GM23338 (cell line): ENCODE measurements around the gene PSMG4. TPM values are rescaled to one million over a fixed set of nuclear protein-coding genes. Genes with fewer than 3 reads are reported as not detected.

ENCODE experiments used
- ATAC-seq: fragments of 200-7000 bp; cut with Tn5 transposase; 3 replicates; pipeline ENCODE4 v1.9.1; 2020
- DNase-seq: peaks from one replicate; pipeline ENCODE4 v3.0.0-alpha.2; 2015; ENCODE audit warnings: low spot score
- H2AFZ ChIP-seq: fragments of 200-600 bp; sonication (generic); 2 replicates; pipeline ENCODE4 v1.8.0; 2016; ENCODE audit warnings: antibody characterized with exemption, mild to moderate bottlenecking, moderate library complexity
- H3F3A ChIP-seq: fragments of 200-600 bp; sonication (generic); replicated peaks from 2 replicates; pipeline ENCODE4 v1.8.0; 2017; ENCODE audit warnings: antibody characterized with exemption, mixed run types, low read depth
- H3K27ac ChIP-seq: fragments of 200-600 bp; sonication (generic); 2 replicates; pipeline ENCODE4 v1.6.1; 2016; ENCODE audit warnings: low read depth
- H3K27me3 ChIP-seq: fragments of 200-600 bp; sonication (generic); 2 replicates; pipeline ENCODE4 v1.8.0; 2016; ENCODE audit warnings: mild to moderate bottlenecking, mixed run types, moderate library complexity; ENCODE audit not compliant: insufficient read depth
- H3K36me3 ChIP-seq: fragments of 200-600 bp; sonication (generic); 2 replicates; pipeline ENCODE4 v1.8.0; 2016; ENCODE audit warnings: mild to moderate bottlenecking; ENCODE audit not compliant: insufficient read depth
- H3K4me1 ChIP-seq: fragments of 200-600 bp; sonication (generic); 2 replicates; pipeline ENCODE4 v1.8.0; 2016; ENCODE audit warnings: mild to moderate bottlenecking, moderate library complexity; ENCODE audit not compliant: insufficient read depth
- H3K4me2 ChIP-seq: fragments of 200-600 bp; sonication (generic); 2 replicates; pipeline ENCODE4 v1.7.1; 2017; ENCODE audit warnings: mixed run types
- H3K4me3 ChIP-seq: fragments of 200-600 bp; sonication (generic); 2 replicates; pipeline ENCODE4 v1.6.1; 2016; ENCODE audit warnings: mixed run types
- H3K79me2 ChIP-seq: fragments of 200-600 bp; sonication (generic); replicated peaks from 2 replicates; pipeline ENCODE4 v1.8.0; 2017; ENCODE audit warnings: mild to moderate bottlenecking; ENCODE audit not compliant: insufficient read depth
- H3K9me2 ChIP-seq: fragments of 200-600 bp; sonication (generic); 2 replicates; pipeline ENCODE4 v1.8.0; 2017; ENCODE audit not compliant: insufficient read depth
- H4K20me1 ChIP-seq: fragments of 200-600 bp; sonication (generic); replicated peaks from 2 replicates; pipeline ENCODE4 v1.8.0; 2017; ENCODE audit warnings: mild to moderate bottlenecking; ENCODE audit not compliant: insufficient read depth
- H3K27ac Mint-ChIP-seq: 2 replicates; pipeline ENCODE4 v1.8.0; 2020; ENCODE audit warnings: inconsistent platforms, mild to moderate bottlenecking, moderate library complexity, mixed read lengths
- H3K27me3 Mint-ChIP-seq: 3 replicates; pipeline ENCODE4 v1.8.0; 2022; ENCODE audit warnings: low read depth, mild to moderate bottlenecking, moderate library complexity, mixed read lengths, inconsistent platforms; ENCODE audit not compliant: insufficient read depth, poor library complexity
- H3K36me3 Mint-ChIP-seq: 3 replicates; pipeline ENCODE4 v1.8.0; 2021; ENCODE audit warnings: low read depth, mild to moderate bottlenecking, inconsistent platforms, moderate library complexity, mixed read lengths
- H3K4me1 Mint-ChIP-seq: 3 replicates; pipeline ENCODE4 v1.8.0; 2020; ENCODE audit warnings: mild to moderate bottlenecking, inconsistent platforms, mixed read lengths
- H3K4me3 Mint-ChIP-seq: 3 replicates; pipeline ENCODE4 v1.8.0; 2021; ENCODE audit warnings: moderate library complexity, mild to moderate bottlenecking, inconsistent platforms, mixed read lengths
- H3K9me3 Mint-ChIP-seq: 3 replicates; pipeline ENCODE4 v1.8.0; 2020; ENCODE audit warnings: moderate library complexity, mild to moderate bottlenecking, inconsistent platforms, mixed read lengths
- CREB1 ChIP-seq: fragments of 250-450 bp; sonication (Bioruptor Pico); IDR thresholded peaks from 2 replicates; pipeline ENCODE4 v1.5.0; 2020; ENCODE audit warnings: low read depth, mild to moderate bottlenecking, moderate library complexity
- CTCF ChIP-seq, 2 experiments: fragments of 200-600 bp in 1 of 2; sonication (generic) in 1 of 2; conservative IDR thresholded peaks; 2 replicates each; pipeline versions ENCODE4 v1.5.1 to v1.6.1; 2016 to 2017; ENCODE audit warnings: antibody characterized with exemption in 2 of 2, low read depth in 2 of 2, mild to moderate bottlenecking in 2 of 2, moderate library complexity in 1 of 2
- EZH2 ChIP-seq: fragments of 200-600 bp; sonication (generic); IDR thresholded peaks from one replicate; pipeline ENCODE4 v1.8.0; 2017; ENCODE audit warnings: antibody characterized with exemption, mild to moderate bottlenecking, low read depth; ENCODE audit not compliant: unreplicated experiment
- EZH2phosphoT487 ChIP-seq: fragments of 200-600 bp; sonication (generic); IDR thresholded peaks from one replicate; pipeline ENCODE4 v1.8.1; 2018; ENCODE audit warnings: antibody characterized with exemption; ENCODE audit not compliant: unreplicated experiment
- JUNB ChIP-seq: IDR thresholded peaks from one replicate; pipeline ENCODE4 v1.6.1; 2016; ENCODE audit warnings: antibody characterized with exemption; ENCODE audit not compliant: unreplicated experiment
- NANOG ChIP-seq: IDR thresholded peaks from 2 replicates; pipeline ENCODE4 v1.6.1; 2016; ENCODE audit warnings: antibody characterized with exemption, borderline replicate concordance
- POLR2AphosphoS5 ChIP-seq: IDR thresholded peaks from 2 replicates; pipeline ENCODE4 v1.6.1; 2016; ENCODE audit warnings: antibody characterized with exemption, low read depth
- REST ChIP-seq: IDR thresholded peaks from one replicate; pipeline ENCODE4 v1.6.1; 2018; ENCODE audit warnings: antibody characterized with exemption; ENCODE audit not compliant: unreplicated experiment
- STAT1 ChIP-seq: IDR thresholded peaks from one replicate; pipeline ENCODE4 v1.6.1; 2016; ENCODE audit warnings: antibody characterized with exemption; ENCODE audit not compliant: unreplicated experiment
- ZNF114 ChIP-seq: fragments of 250-450 bp; sonication (Bioruptor Pico); IDR thresholded peaks from 2 replicates; pipeline ENCODE4 v1.5.0; 2020; ENCODE audit warnings: mild to moderate bottlenecking, moderate library complexity
- ZNF331 ChIP-seq: fragments of 250-450 bp; sonication (Bioruptor Pico); IDR thresholded peaks from 2 replicates; pipeline ENCODE4 v1.5.0; 2020; ENCODE audit warnings: low read depth, mild to moderate bottlenecking, moderate library complexity
- ZNF462 ChIP-seq: fragments of 250-450 bp; sonication (Bioruptor Pico); IDR thresholded peaks from 2 replicates; pipeline ENCODE4 v1.5.0; 2020; ENCODE audit warnings: mild to moderate bottlenecking, moderate library complexity
- polyA plus RNA-seq: library from polyadenylated mRNA; unstranded; fragments of >200 nt; fragmentation: Nextera tagmentation; extraction: Ambion mirVana; gene quantifications from 2 replicates; pipeline ENCODE4 v1.2.1, GENCODE V29; 2016
- total RNA-seq: library from RNA; depleted of rRNA; stranded (reverse); fragments of >200 nt; shearing (Covaris generic); gene quantifications from 2 replicates; pipeline ENCODE4 v1.2.3, GENCODE V29; 2014

The PSMG4 gene
- total and polyA plus RNA-seq, 2 experiments from 2014 or later, result 37.2 to 168 TPM

- TF ChIP-seq REST (no peak), STAT1 (no peak), CREB1 (no peak)
Observed at GRCh38 chr6:3270258-3270657, 11.5 kb downstream of the PSMG4 start (continued).

GRCh38 chr6:3271756-3272155 is 13.0 kb downstream of the PSMG4 start:
- H3K4me1 Mint-ChIP-seq, result peaks cover 13% of the 10 kb centered on the region
- ATAC-seq (no peak), DNase-seq (no peak)
- no peaks in the 10 kb centered on the region for H3K9me2 ChIP-seq
- no peaks in the 10 kb centered on the region for H3K27me3 ChIP-seq
- H3K9me3 Mint-ChIP-seq, result no peaks in the 10 kb centered on the region; the same call in 2 of the 3 replicates
- H3K27ac ChIP-seq, result 0 out of 2 replicates have a peak overlapping the region, but pooled peaks have one; percentile 66
- H3F3A ChIP-seq, result 0 out of 2 replicates have a peak, but pooled peaks cover 12% of the 10 kb centered on the region
- peaks cover 18% of the 10 kb centered on the region for H3K27me3 Mint-ChIP-seq
- no peak overlapping the region for H2AFZ ChIP-seq
- H3K4me3 ChIP-seq, result no peak overlapping the region
- H3K79me2 ChIP-seq, result peaks cover 21% of the 10 kb centered on the region; the same call in 1 of the 2 replicates
- no peak overlapping the region for H3K4me2 ChIP-seq
- H3K4me3 Mint-ChIP-seq, result no peak overlapping the region
- H3K27ac Mint-ChIP-seq, result peak overlapping the region; percentile 57; the same call in 1 of the 2 replicates
- H4K20me1 ChIP-seq, result peaks cover 29% of the 10 kb centered on the region
- peaks cover 18% of the 10 kb centered on the region for H3K36me3 ChIP-seq
- peaks cover 72% of the 10 kb centered on the region for H3K36me3 Mint-ChIP-seq
- no peaks in the 10 kb centered on the region for H3K4me1 ChIP-seq
- TF ChIP-seq ZNF114 (CRISPR knock-in tag), result no peak
- TF ChIP-seq JUNB, result no peak
- TF ChIP-seq POLR2AphosphoS5, result no peak
- no peak for TF ChIP-seq EZH2
- no peak for TF ChIP-seq ZNF462 (CRISPR knock-in tag)
- TF ChIP-seq ZNF331 (CRISPR knock-in tag), result no peak
- no peak for TF ChIP-seq CREB1
- no peak for TF ChIP-seq CTCF (conservative IDR thresholded peaks at IDR 0.05; ENCODE audit: low read depth in 2 of 2)
- no peak for TF ChIP-seq NANOG
- TF ChIP-seq EZH2phosphoT487, result no peak
